HG02642 (cell line): ENCODE data around the gene ELAVL4.

Source experiments
- ATAC-seq: cut with Tn5 transposase; IDR thresholded peaks from one replicate; pipeline ENCODE4 v1.9.1; 2021; ENCODE audit warnings: mild to moderate bottlenecking; ENCODE audit not compliant: unreplicated experiment, poor library complexity

The ELAVL4 gene

DNA sequence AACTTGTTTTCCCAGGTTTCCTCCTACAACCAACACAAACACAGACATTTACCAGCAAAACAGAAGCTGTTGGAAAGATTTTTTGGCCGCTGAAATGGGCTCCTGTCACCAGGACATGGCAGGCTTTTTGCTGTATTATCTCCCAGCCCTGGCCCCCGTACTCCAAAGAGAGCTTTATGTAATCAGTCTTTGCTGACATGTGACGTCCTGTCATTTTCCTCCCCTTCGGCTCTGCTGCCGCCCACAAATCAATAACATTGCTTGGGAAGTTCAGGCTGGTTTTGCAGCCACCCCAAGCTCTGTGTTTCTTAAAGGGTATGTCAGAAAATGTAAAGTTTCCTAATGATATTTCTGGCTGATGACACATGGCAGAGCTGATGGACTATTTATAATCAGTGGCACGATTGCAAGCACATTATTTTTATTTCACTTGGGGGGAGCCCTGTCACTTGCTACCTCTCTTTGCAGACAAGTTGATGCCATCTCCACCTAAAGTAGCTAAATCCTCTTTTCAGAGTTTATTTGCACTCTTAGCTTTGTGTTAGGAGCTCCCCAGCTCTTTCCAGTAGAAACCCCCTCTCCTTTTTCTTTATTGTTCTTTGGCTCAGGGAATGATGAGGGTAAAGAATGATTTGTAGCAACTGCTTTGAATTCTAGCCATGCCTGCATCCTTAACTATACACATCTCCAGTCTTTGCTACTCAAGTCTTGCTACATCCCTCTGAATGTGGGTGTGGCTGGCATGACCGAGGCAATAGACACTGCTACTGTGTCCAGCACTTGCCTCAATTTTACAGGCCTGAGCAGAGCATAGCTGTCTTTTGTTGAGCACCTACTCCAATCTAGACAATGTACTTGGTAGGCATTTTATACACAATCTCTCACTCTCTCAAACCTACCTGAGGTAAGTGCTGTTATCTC, 67.3 kb downstream of the ELAVL4 start:
- ATAC-seq = no peak

DNA sequence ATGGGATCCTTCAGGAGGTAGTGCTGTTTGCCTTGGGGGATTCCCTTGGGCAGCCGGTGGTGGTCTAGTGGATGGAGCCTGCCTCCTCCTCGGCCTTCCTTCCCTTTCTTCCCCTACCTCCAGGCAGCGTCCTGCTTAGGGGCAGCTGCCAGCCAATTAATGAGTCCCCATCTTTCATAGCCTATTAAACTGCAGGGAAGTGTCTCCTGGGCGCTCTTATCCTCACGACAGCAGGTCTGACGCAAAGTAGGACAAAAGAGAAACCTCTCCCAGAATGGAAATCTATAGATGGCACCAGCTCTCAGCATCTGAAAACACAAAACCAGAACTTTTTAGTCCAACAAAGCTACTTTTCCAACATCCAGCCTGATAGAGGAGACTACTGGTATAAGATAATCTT, 69.3 kb downstream of the ELAVL4 start:
- ATAC-seq = no peak

DNA sequence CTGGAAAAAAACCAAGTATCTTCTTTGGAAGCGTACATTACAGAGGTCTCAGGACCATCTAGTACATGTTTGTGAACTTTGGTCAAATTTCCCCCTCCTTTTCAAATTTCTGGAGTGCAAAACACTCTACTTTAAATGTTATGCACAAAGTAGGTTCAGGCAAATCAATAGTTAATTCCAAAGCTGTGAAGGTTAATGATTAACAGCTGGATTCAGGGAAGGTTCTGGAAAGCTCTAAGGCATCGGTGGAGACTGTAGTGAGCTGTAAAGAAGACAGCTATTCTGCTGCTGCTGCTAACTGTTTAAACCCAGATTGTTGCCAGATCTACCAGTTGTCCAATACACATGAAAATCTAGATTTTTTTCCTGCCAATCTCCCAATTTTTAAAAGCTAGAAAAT, 70.9 kb downstream of the ELAVL4 start:
- no peak for ATAC-seq

DNA sequence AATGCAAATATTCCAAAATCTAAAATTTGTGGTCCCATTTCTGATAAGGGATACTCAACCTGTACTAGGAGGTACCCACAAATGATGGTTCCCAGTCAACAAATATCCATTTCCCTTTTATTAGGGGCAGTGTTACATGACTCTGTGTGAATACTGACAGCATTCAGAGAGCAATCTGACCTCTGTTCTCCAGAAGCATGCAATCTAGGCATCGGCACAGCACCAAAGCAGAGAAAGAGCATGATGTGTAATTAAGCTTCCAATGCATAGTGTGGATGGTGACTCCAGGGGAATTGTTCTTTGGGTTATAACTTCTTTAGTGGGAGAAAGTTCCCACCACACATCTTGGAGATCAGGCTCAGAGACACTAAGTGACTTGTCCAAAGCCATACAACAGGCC, 71.6 kb downstream of the ELAVL4 start:
- no peak for ATAC-seq

DNA sequence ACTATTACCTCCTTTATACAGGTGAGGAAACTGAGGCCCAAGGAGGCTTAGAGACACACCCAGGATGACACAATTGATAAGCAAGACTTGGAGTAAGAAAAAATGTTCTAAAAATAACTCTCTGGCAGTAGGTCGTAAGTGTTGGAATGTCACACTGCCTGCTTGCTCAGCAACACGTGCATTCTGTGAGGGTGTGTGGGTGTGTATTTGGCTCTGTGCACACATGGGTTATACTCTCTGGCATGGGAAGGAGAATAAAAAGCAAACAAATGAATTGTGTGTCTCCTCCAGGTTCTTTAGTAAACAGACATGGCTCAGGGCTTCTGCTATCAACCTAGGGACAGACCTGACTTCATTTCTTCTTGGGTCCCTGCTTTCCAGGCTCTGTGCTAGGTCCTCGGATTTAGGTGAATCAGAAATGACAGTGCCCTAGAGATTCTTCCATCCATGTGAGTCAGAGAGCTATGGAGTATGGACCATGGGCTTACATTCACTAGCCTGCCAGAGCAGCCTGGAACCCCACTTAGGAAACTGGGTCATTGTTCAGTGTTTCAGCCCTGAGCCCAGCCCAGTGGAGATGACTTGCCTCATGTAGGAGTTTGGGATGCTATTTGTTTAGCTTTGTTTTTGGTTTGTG, 72.4 kb downstream of the ELAVL4 start:
- ATAC-seq = no peak

DNA sequence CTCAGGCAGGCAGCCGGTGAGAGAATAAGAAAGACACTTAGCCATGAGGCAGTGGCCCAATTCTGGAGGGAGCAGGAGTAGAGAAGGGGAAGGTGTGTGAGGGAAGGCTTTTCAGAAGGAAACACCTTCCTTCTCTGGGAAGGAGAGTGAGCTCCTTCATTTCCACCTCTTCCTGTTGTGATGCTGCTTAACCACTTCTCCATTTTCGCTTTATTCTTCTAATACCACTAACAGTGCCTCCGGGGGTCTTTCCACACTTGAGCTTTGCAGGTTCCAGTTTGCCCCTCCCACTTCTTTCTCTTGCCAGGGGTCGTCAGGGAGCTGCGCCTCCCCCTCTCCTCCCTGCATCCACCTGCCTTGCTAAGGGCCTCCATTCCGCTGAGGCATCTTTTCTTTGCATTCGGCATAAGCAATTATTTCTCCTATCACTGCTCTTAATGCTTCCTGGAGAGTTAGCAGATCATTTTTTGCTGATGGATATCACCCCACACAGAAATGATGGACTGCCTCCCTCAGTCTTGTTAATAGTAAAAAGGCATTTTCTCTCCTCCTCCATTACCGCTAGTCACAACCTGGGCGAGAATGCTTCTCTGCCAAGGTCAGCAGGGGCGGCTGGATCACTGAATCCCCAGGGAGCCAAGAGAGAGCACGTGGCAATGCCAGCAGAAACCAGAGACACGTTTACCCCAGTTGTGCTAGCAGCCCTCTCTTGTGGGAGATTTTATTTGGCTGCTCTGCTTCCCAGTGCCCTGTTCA, 74.8 kb downstream of the ELAVL4 start:
- ATAC-seq = no peak

DNA sequence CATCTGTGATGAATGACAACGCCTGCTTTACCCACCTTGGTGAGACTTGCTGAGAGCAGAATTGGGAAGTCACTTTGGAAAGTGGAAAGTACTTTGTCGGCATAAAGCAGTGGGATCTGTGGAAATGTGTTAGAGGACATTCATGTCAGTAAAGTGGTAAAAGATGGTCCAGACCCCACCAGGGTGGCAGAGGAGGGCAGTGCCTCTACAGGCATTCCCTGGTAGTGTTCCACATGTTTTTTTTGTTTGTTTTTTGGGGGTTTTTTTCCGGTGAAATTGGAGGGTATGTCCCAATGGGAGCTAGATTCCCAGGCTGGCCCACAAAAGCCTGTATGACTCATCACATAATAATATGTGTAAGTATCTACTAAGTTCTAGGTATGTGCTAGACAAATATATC, 80.6 kb downstream of the ELAVL4 start:
- ATAC-seq = no peak

DNA sequence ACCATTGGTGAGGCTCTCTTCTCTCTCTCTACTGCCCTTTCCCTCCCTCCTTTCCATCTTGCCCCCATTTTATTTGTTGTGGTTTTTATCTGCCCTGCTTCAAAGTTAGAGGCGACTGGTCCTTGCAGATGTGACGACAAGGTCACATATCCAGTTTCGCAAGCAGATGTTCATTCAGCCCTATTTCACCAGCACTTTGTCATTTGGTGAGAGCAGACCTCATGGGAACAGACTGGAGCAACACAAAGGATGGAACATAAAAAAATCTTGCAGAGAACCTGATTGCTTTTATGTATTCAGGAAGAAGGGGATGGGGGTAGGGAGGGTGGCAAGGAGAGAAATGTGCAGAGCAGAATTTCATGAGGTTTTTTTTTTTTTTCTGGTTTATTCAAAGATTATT, 84.3 kb downstream of the ELAVL4 start:
- ATAC-seq = no peak

DNA sequence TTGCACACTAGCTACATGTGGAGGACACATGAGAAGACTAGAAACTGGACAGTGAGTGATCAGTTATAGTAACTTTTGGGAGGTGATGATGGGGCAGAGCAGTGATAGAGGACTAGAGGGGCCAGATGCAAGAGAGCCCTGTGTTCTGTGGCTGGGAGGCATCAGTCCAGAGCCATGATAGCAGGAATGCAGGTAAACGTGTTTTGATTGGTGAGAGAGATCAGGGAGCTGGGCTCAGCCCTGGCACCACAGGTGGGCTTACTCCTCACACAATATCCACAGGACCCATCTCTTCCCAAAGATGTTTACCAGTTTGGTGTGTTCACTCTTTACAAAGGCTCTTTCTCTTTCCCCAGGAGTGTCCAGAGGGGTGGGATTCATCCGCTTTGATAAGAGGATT, 86.5 kb downstream of the ELAVL4 start:
- ATAC-seq = no peak

DNA sequence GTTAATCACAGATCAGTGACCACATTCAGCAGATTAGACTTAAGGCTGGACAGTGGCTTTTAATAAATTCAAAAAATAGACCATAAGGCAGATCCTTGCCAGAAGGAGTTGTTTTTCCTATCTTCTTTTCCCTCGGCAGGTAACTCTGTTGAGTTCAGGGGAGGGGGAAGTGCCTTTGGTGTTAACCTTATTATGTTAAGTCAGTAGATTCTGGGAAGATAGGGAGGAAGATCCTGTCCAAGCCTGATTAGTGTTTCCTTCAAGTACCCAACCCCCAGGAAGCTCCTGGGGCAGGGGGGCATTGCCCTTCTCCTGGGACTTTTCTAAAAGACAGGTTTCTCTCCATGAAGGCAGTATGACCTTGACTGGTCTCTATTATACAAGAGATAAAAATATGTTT, 87.4 kb downstream of the ELAVL4 start:
- no peak for ATAC-seq

DNA sequence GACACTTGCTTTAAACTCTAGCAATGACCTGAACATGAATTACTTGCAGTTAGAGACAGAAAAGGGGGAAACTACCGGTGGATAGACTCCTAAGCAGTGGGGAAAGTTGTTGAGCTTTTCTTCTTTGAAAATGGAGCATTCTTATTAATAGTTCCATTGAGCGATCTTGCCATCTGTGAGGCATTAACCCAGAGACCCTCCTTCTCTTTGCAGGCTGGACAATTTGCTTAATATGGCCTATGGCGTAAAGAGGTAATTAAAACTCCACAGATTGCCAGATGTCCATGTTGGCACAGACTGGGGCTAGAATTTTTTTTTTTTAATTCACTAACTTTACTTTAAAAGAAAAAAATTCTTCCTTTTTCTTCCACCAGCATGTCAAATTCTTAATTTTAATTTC, 88.5 kb downstream of the ELAVL4 start:
- ATAC-seq = no peak

DNA sequence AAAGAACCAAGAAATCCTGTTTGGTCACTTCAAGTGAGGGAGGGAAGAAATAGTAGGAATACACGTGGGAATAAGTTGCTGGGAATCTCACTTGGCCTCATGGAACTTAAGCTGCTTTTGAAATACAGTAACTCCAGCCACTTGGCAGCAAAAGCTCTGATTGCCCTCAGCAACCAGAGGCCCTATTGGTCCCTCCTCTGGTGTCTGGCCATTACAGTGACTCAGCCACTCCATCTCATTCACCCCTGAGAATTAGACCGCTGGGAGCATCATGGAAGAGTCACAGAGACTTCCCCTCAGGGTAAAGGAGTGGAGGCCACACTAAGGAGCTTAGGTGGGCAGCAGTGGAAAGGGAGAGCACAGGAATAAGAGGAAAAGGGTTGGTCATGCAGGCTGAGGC, 99.6 kb downstream of the ELAVL4 start:
- no peak for ATAC-seq

DNA sequence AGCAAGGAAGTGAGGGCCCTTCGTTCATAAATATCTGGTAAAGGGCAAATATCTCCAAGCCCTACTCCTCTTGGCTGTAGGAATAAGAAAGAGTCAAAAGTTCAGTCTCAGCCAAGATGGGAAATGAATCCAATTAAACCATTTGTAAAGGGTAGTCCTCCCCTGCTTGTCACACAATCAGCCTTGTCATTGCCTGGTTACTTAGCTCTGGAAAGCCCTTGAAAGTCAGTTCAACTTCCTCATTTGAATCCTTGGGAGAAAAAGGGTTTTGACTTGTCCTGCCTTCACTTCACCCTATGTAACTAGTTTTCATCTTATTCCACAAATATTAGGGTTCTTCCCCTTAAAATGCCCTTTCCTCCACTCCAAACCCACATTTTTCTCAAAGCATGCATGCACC, 100.0 kb downstream of the ELAVL4 start:
- ATAC-seq = no peak

DNA sequence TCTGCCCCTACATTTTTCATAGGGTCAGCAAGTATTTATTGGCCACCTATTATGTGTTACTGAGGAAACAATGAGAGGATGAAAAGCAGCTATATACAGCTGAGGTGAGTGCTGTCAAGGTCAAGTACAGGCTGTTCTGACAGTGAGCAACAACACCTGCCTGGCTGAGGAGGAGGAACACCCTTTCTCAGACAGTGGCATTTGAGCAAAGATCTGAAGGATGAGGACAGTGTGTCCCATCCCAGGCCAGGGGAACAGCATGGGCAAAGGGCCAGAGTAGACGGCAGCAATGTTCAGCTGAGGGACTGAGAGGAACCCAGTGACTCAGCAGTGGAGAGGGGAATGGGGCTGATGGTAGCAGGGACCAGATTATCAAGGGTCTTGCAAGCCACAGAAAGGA, 101.0 kb downstream of the ELAVL4 start:
- no peak for ATAC-seq

DNA sequence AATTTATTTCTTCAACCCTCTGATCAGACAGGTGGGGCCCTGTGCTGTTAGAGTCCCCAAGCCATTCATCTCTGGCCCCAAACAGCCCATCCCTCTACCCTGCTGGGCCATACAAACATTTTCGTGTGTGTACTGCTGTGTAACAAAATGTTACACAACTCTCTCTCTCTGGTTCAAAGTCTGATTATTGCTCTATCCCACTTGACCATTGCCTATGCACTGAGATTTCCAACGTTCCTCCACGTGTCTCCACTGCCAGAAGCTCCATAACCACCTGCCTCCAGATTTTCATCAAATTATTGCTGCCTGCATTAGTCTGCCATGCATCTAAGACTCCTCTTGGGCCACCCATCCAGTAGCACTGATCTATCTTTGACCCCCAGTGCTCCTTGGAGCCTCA, 104.8 kb downstream of the ELAVL4 start:
- no peak for ATAC-seq

DNA sequence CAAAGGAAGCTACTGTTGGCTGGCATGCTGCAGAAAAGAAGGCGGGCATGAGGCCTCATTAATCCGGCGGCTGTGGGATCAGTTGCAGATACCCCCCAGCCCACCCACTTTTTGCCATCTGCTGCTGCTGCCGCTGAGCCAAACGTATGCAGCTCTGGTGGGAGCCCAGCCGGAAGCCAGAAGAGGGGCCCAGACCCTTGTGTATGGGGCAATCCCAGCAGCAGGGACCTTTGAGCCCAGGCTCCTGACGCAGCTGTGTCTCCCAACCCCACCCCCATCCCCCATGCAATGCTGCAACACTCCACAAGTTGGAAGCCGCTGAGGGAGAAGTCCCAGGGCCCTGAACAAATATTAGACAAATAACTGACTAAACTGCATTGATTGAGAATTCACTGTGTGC, 106.0 kb downstream of the ELAVL4 start:
- ATAC-seq = no peak

DNA sequence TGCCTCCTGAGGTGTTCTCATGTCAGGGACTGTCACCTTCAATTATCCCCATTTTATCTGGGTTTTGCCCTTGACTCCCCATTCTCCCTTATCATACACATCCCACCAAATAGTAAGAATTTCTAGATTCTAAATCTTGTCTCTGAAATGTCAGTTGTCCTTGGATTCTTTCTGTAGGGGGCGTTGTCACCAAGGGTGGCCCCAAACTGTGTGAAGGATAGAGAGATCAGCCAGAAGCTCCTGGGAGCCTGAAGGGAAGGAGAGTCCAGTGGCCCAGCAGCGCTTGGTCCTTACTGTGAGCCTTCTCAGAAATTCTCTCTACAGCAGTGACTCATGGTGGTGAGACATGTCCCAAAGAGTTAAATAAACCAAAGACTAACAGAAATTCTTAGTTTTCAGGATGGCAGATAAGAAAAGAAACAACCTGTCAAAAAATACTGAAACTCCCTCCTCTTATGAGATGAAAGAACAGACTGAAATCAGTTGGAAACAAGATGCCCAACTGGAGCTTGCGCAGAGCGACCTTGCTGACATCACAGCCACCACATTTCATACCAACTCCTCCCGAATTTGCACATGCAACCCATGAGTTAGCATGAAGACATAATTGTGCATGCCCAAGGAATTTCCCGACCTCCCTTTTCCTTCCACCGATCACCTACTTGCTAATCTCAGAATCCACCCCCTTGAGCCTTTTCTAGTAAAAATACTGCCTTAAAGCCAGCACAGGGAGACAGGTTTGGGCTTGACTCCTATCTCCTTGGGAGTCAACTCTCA, 109.8 kb downstream of the ELAVL4 start:
- no peak for ATAC-seq

DNA sequence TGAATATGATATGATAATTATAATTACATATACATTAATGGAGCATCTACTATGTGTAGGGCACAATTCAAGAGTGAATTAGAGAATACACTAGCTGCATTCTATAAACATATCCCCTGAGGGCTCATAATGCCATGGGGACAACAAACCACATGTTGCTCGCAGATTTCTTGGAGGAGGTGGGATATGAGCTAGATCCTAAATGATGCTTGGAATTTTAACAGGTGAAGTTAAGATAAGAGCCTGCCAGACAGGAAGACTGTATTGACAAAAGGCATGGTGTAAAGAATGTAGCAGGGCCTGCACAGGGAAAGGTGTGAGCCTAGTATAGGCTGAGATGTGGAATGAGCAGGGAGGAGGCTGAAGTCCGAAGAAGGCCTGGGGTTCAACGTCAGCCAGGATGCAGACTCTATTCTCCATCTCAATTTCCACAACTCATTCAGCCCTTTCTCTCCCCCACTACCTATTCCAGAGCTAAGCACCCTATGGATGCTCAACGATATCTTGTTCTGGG, 120.2 kb downstream of the ELAVL4 start:
- no peak for ATAC-seq

DNA sequence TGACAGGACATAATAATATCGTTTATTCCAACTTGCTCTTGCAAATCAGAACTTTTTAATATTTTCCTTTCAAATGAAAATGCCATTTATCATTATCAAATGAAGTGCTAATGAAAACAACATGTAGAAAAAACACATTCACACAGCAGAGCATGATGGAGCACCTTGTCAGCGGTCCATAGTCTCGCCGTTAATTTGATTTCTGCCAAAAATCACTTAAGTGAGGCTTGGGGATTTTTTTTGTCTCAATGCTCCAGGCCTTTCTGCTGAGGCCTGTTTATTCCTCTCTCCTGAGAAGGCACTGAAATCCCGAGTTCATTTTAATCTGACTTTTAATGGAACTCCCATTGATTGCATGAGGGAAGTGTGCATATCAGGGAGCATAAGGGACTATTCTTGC, 122.5 kb downstream of the ELAVL4 start:
- ATAC-seq = no peak

DNA sequence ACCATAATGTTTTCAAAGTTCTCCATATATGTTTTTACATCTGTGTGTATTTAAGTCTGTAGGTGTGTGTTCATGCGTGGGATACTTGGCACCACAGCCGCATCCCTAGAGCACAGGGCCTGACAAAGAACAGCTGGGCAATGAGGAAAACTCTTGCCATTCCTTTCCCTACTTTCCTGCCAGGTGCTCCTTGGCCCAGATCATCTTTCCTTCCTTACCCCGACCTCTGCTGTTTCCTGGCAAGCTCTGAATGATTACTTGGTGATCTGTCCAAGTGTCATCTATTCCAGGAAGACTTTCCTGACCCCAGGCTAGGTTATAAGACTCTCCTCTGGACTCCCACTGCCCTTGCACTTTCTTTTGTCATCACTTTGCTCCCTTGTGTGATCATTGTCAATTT, 123.6 kb downstream of the ELAVL4 start:
- no peak for ATAC-seq
